Lower lobe of right lung (tissue), 2 donors: Measurements from ENCODE around the gene KRT73. TPM values are rescaled to one million over a fixed set of nuclear protein-coding genes. Genes with fewer than 3 reads are reported as not detected.

ENCODE experiments used
- ATAC-seq, 2 donors: fragments of 200-7000 bp; cut with Tn5 transposase; one replicate each; pipeline ENCODE4 v1.9.1; 2020 to 2022; ENCODE audit warnings: mild to moderate bottlenecking in 2 of 2, moderate library complexity in 2 of 2
- DNase-seq: peaks from one replicate; pipeline ENCODE4 v3.0.0-alpha.2; 2020
- H3K27ac ChIP-seq: fragments of 200-600 bp; one replicate; pipeline ENCODE4 v1.8.0; 2022
- H3K27me3 ChIP-seq: fragments of 200-600 bp; one replicate; pipeline ENCODE4 v1.8.0; 2022; ENCODE audit warnings: low read depth
- H3K36me3 ChIP-seq: fragments of 200-600 bp; one replicate; pipeline ENCODE4 v1.8.0; 2022; ENCODE audit warnings: mild to moderate bottlenecking
- H3K4me1 ChIP-seq: fragments of 200-600 bp; one replicate; pipeline ENCODE4 v1.8.0; 2022
- H3K4me3 ChIP-seq: fragments of 200-600 bp; one replicate; pipeline ENCODE4 v1.8.0; 2022; ENCODE audit warnings: mild to moderate bottlenecking
- H3K9me3 ChIP-seq: fragments of 200-600 bp; one replicate; pipeline ENCODE4 v1.8.0; 2022
- CTCF ChIP-seq: fragments of 200-600 bp; IDR thresholded peaks from one replicate; pipeline ENCODE4 v1.8.0; 2022; ENCODE audit warnings: antibody characterized with exemption, mild to moderate bottlenecking
- intact Hi-C: fragments of 100-400 bp; cut with DNase I; formaldehyde crosslinking; loops from one replicate; pipeline ENCODE4 v1.11.0; 2022
- total RNA-seq: library from RNA; stranded (reverse); fragmentation: NEBNext Ultra II Directional; extraction: Animal tissue kit (Norgen Biotek cat#: 25700); gene quantifications from one replicate; pipeline ENCODE4 v1.2.1, GENCODE V29; 2021
- donor health status: DM: no; HTN: yes; CAD: no; lungs with severe emphysema.

The KRT73 gene
- total RNA-seq, 1 donor from 2014 or later = not detected

- Histone ChIP-seq H3K27me3 (peaks cover 33% of the 10 kb centered on the region), H3K27ac (no peak overlapping the region)
- intact Hi-C loops = no loop called here
Measured at GRCh38 chr12:52608826-52609630, 9.3 kb downstream of the KRT73 start.

GRCh38 chr12:52608161-52608560, 10.2 kb downstream of the KRT73 start:
- intact Hi-C loops = no loop called here
- no peak for TF ChIP-seq CTCF
- no peak for ATAC-seq
- Histone ChIP-seq H3K27ac (no peak overlapping the region), H3K27me3 (peaks cover 26% of the 10 kb centered on the region), H3K9me3 (no peaks in the 10 kb centered on the region), H3K4me1 (no peaks in the 10 kb centered on the region), H3K36me3 (no peaks in the 10 kb centered on the region), H3K4me3 (no peak overlapping the region)
- no peak for DNase-seq

More at GRCh38 chr12:52608826-52609630, 9.3 kb downstream of the KRT73 start:
- no peaks in the 10 kb centered on the region for H3K9me3 ChIP-seq
- no peak for DNase-seq
- no peak overlapping the region for H3K4me3 ChIP-seq
- no peaks in the 10 kb centered on the region for H3K36me3 ChIP-seq
- no peak for ATAC-seq
- no peaks in the 10 kb centered on the region for H3K4me1 ChIP-seq
- TF ChIP-seq CTCF = no peak

- Histone ChIP-seq H3K9me3 (no peaks in the 10 kb centered on the region), H3K36me3 (no peaks in the 10 kb centered on the region), H3K4me1 (no peaks in the 10 kb centered on the region), H3K27ac (no peak overlapping the region), H3K27me3 (peaks cover 26% of the 10 kb centered on the region), H3K4me3 (no peak overlapping the region)
- intact Hi-C loops = no loop called here
- no peak for TF ChIP-seq CTCF
- DNase-seq (no peak), ATAC-seq (no peak)
Measured at GRCh38 chr12:52607314-52607713, 11.0 kb downstream of the KRT73 start.

- no peak for ATAC-seq
Measured at GRCh38 chr12:52606581-52607218, 11.7 kb downstream of the KRT73 start.

GRCh38 chr12:52606096-52606495, 12.3 kb downstream of the KRT73 start:
- ATAC-seq = no peak
- H3K36me3 ChIP-seq = no peaks in the 10 kb centered on the region
- peaks cover 35% of the 10 kb centered on the region for H3K27me3 ChIP-seq
- TF ChIP-seq CTCF = no peak
- no peaks in the 10 kb centered on the region for H3K9me3 ChIP-seq
- H3K4me3 ChIP-seq = no peak overlapping the region
- no peak for DNase-seq
- no peak overlapping the region for H3K27ac ChIP-seq
- intact Hi-C loops = no loop called here
- H3K4me1 ChIP-seq = no peaks in the 10 kb centered on the region

More at GRCh38 chr12:52606581-52607218, 11.7 kb downstream of the KRT73 start:
- H3K9me3 ChIP-seq = no peaks in the 10 kb centered on the region
- DNase-seq = no peak
- no peaks in the 10 kb centered on the region for H3K36me3 ChIP-seq
- no peaks in the 10 kb centered on the region for H3K4me1 ChIP-seq
- H3K27me3 ChIP-seq = peaks cover 32% of the 10 kb centered on the region
- H3K4me3 ChIP-seq = no peak overlapping the region
- no peak for TF ChIP-seq CTCF
- no peak overlapping the region for H3K27ac ChIP-seq
- intact Hi-C loops = no loop called here
